HepG2 (cell line): Measurements from ENCODE around the gene BIRC7. TPM values are rescaled to one million over a fixed set of nuclear protein-coding genes. Genes with fewer than 3 reads are reported as not detected.

Experiments
- CCDC6 ChIP-seq: sonication (generic); formaldehyde crosslinking; IDR thresholded peaks from 2 replicates; pipeline ENCODE4 v1.8.1; 2022; ENCODE audit warnings: mild to moderate bottlenecking, missing genetic modification reagents, moderate library complexity
- GATAD2A ChIP-seq: IDR thresholded peaks from 2 replicates; pipeline ENCODE4 v1.6.1; 2016
- HNF4A ChIP-seq: sonication (generic); formaldehyde crosslinking; IDR thresholded peaks from 2 replicates; pipeline ENCODE4 v1.4.0; 2020; ENCODE audit warnings: missing genetic modification reagents
- KDM4B ChIP-seq: sonication (generic); formaldehyde crosslinking; IDR thresholded peaks from 2 replicates; pipeline ENCODE4 v1.4.0; 2020; ENCODE audit warnings: missing genetic modification reagents
- NFIB ChIP-seq: sonication (generic); formaldehyde crosslinking; IDR thresholded peaks from 2 replicates; pipeline ENCODE4 v1.9.0; 2021; ENCODE audit warnings: missing genetic modification reagents, mild to moderate bottlenecking, borderline replicate concordance
- NR2C2 ChIP-seq: sonication (generic); formaldehyde crosslinking; IDR thresholded peaks from 2 replicates; pipeline ENCODE4 v1.4.0; 2020; ENCODE audit warnings: missing genetic modification reagents, mild to moderate bottlenecking, moderate library complexity, borderline replicate concordance
- ONECUT2 ChIP-seq: sonication (generic); formaldehyde crosslinking; IDR thresholded peaks from 2 replicates; pipeline ENCODE4 v1.4.0; 2020; ENCODE audit warnings: missing genetic modification reagents
- PAWR ChIP-seq: sonication (generic); formaldehyde crosslinking; IDR thresholded peaks from 2 replicates; pipeline ENCODE4 v1.4.0; 2020; ENCODE audit warnings: missing genetic modification reagents, mild to moderate bottlenecking, borderline replicate concordance
- PHF21A ChIP-seq: sonication (generic); formaldehyde crosslinking; IDR thresholded peaks from 2 replicates; pipeline ENCODE4 v1.5.0; 2020; ENCODE audit warnings: mild to moderate bottlenecking, missing genetic modification reagents
- POLR2AphosphoS5 ChIP-seq: IDR thresholded peaks from 2 replicates; pipeline ENCODE4 v1.6.1; 2012; ENCODE audit warnings: low read depth, low read length
- SIN3B ChIP-seq: fragments of 150-350 bp; IDR thresholded peaks from 2 replicates; pipeline ENCODE4 v1.6.1; 2014; ENCODE audit warnings: low read length
- TAF15 ChIP-seq: fragments of 200-400 bp; formaldehyde crosslinking; IDR thresholded peaks from one replicate; pipeline ENCODE4 v1.6.1; 2018; ENCODE audit warnings: mild to moderate bottlenecking, low read depth, low read length; ENCODE audit not compliant: poor library complexity, severe bottlenecking
- ZNF563 ChIP-seq: sonication (generic); formaldehyde crosslinking; IDR thresholded peaks from 2 replicates; pipeline ENCODE4 v1.8.0; 2022; ENCODE audit warnings: mild to moderate bottlenecking, moderate library complexity, missing genetic modification reagents
- polyA plus RNA-seq, 8 experiments: library from polyadenylated mRNA; depleted of rRNA in 3 of 8; stranded (reverse) in 7 of 8; unstranded in 1 of 8; fragments of >200 nt; fragmentation: Illumina TruSeq in 4 of 8; extraction: Trizol in 4 of 8; gene quantifications; 2 replicates each; pipeline versions ENCODE4 v1.2.1 to v1.2.3, GENCODE V29; 2011 to 2016; ENCODE audit warnings: low read depth in 4 of 8, missing spikeins in 1 of 8, mixed read lengths in 1 of 8; ENCODE audit not compliant: insufficient read depth in 1 of 8
- total RNA-seq, 5 experiments: library from RNA; depleted of rRNA; stranded (reverse); fragments of >200 nt; fragmentation: Illumina TruSeq; extraction: Trizol; gene quantifications; 2 replicates each; pipeline ENCODE4 v1.2.3, GENCODE V29; 2016; ENCODE audit warnings: low read depth in 1 of 5
- TF ChIP-seq, protein P1 (sequence below): sonication (generic); formaldehyde crosslinking; IDR thresholded peaks from 2 replicates; pipeline ENCODE4 v1.4.0; 2020; ENCODE audit warnings: missing genetic modification reagents, borderline replicate concordance
- TF ChIP-seq, protein P2 (sequence below): sonication (generic); formaldehyde crosslinking; conservative IDR thresholded peaks from 2 replicates; pipeline ENCODE4 v1.8.0; 2022; ENCODE audit warnings: mild to moderate bottlenecking, moderate library complexity, missing genetic modification reagents
- TF ChIP-seq, protein P3 (sequence below): sonication (generic); formaldehyde crosslinking; IDR thresholded peaks from 2 replicates; pipeline ENCODE4 v1.8.0; 2022; ENCODE audit warnings: missing genetic modification reagents, mild to moderate bottlenecking, inconsistent platforms, borderline replicate concordance
- TF ChIP-seq, protein P4 (sequence below): sonication (generic); formaldehyde crosslinking; IDR thresholded peaks from 2 replicates; pipeline ENCODE4 v1.4.0; 2020; ENCODE audit warnings: missing genetic modification reagents
- TF ChIP-seq, protein P5 (sequence below): sonication (generic); formaldehyde crosslinking; IDR thresholded peaks from 2 replicates; pipeline ENCODE4 v1.4.0; 2020; ENCODE audit warnings: missing genetic modification reagents

Gene BIRC7
- total and polyA plus RNA-seq, 2 of the 13 experiments (the other 11 are each of a cell fraction or from before 2014, with no cell fraction given), result 0.27 to 5.1 TPM

DNA sequence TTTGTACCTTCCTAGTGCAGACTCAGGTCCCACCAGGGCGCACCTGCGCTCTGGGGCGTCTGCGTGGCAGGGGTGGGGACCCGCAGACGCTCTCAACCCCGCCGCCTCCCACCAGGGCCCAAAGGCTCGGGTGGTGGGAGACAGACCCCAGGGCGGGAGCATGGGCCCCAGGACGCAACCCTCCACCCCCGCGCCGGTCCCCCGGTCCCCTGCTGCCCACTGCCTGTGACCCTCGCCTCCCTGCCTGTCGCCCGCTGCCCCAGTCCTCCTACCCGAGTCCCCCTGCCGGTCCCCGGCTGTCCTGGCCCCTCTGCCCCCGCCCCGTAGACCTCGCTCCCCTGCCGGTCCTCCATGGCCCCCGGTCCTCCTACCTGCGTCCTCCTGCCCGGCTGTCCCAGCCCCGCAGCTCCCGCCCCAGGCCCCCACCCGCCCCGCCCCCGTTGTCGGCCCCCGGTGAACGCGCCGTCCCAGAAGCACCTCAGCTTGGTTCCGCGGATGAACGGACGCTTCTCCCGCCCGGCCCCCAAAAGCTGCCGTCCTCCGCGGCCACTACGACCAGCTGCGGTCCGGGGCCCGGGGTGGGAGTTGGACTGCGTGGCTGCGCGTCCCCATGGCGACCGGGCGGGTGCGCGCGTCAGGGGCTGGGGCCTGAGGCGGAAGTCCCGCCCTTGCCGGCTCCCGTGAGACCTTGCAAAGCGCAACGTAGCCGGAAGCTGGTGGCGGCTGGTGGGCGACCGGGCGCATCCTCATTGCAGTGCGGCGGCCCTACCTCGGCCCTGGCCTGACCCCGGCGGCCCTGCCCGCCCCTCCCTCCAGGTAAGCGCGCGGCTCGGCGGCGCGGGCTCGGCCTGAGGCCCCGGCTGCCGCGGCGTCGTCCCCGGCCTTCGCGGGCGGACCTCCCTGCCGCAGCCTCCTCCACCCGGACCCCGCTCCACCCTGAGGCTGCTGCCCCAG, 36.7 kb downstream of the BIRC7 start, which contains the start of gene ARFGAP1 (continued):
- TF ChIP-seq, protein P1, sequence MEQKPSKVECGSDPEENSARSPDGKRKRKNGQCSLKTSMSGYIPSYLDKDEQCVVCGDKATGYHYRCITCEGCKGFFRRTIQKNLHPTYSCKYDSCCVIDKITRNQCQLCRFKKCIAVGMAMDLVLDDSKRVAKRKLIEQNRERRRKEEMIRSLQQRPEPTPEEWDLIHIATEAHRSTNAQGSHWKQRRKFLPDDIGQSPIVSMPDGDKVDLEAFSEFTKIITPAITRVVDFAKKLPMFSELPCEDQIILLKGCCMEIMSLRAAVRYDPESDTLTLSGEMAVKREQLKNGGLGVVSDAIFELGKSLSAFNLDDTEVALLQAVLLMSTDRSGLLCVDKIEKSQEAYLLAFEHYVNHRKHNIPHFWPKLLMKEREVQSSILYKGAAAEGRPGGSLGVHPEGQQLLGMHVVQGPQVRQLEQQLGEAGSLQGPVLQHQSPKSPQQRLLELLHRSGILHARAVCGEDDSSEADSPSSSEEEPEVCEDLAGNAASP, result peak; percentile 81
- peak; percentile 73; the same call in 1 of the 2 replicates for TF ChIP-seq NR2C2
- TF ChIP-seq SIN3B, result peak; percentile 66; the same call in 1 of the 2 replicates
- 0 out of 2 replicates have a peak, but pooled peaks have one; percentile 11 for TF ChIP-seq HNF4A (CRISPR knock-in tag)
- TF ChIP-seq, protein P2, sequence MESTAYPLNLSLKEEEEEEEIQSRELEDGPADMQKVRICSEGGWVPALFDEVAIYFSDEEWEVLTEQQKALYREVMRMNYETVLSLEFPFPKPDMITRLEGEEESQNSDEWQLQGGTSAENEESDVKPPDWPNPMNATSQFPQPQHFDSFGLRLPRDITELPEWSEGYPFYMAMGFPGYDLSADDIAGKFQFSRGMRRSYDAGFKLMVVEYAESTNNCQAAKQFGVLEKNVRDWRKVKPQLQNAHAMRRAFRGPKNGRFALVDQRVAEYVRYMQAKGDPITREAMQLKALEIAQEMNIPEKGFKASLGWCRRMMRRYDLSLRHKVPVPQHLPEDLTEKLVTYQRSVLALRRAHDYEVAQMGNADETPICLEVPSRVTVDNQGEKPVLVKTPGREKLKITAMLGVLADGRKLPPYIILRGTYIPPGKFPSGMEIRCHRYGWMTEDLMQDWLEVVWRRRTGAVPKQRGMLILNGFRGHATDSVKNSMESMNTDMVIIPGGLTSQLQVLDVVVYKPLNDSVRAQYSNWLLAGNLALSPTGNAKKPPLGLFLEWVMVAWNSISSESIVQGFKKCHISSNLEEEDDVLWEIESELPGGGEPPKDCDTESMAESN, result peak; percentile 79
- TF ChIP-seq GATAD2A (CRISPR knock-in tag), result peak; percentile 35; the same call in 1 of the 2 replicates
- peak; percentile 85 for TF ChIP-seq POLR2AphosphoS5
- TF ChIP-seq KDM4B (CRISPR knock-in tag), result peak; percentile 94
- TF ChIP-seq, protein P3, sequence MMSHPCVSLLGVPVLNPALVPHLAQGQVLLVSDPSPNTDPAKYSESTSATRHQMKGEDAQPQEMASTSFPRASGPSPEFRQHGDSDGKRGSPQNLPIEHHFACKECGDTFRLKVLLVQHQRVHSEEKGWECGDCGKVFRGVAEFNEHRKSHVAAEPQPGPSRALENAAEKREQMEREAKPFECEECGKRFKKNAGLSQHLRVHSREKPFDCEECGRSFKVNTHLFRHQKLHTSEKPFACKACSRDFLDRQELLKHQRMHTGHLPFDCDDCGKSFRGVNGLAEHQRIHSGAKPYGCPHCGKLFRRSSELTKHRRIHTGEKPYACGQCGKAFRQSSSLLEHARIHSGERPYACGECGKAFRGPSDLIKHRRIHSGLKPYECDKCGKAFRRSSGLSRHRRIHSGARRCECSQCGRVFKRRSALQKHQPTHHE (CRISPR knock-in tag), result peak; percentile 35; the same call in 1 of the 2 replicates
- TF ChIP-seq PHF21A, result 0 out of 2 replicates have a peak, but pooled peaks have one; percentile 12
- TF ChIP-seq TAF15, result no peak
- TF ChIP-seq PAWR, result no peak
- peak; percentile 95 for TF ChIP-seq ZNF563 (CRISPR knock-in tag)
- no peak for TF ChIP-seq NFIB
- TF ChIP-seq, protein P4, sequence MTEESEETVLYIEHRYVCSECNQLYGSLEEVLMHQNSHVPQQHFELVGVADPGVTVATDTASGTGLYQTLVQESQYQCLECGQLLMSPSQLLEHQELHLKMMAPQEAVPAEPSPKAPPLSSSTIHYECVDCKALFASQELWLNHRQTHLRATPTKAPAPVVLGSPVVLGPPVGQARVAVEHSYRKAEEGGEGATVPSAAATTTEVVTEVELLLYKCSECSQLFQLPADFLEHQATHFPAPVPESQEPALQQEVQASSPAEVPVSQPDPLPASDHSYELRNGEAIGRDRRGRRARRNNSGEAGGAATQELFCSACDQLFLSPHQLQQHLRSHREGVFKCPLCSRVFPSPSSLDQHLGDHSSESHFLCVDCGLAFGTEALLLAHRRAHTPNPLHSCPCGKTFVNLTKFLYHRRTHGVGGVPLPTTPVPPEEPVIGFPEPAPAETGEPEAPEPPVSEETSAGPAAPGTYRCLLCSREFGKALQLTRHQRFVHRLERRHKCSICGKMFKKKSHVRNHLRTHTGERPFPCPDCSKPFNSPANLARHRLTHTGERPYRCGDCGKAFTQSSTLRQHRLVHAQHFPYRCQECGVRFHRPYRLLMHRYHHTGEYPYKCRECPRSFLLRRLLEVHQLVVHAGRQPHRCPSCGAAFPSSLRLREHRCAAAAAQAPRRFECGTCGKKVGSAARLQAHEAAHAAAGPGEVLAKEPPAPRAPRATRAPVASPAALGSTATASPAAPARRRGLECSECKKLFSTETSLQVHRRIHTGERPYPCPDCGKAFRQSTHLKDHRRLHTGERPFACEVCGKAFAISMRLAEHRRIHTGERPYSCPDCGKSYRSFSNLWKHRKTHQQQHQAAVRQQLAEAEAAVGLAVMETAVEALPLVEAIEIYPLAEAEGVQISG (CRISPR knock-in tag), result peak; percentile 96
- TF ChIP-seq, protein P5, sequence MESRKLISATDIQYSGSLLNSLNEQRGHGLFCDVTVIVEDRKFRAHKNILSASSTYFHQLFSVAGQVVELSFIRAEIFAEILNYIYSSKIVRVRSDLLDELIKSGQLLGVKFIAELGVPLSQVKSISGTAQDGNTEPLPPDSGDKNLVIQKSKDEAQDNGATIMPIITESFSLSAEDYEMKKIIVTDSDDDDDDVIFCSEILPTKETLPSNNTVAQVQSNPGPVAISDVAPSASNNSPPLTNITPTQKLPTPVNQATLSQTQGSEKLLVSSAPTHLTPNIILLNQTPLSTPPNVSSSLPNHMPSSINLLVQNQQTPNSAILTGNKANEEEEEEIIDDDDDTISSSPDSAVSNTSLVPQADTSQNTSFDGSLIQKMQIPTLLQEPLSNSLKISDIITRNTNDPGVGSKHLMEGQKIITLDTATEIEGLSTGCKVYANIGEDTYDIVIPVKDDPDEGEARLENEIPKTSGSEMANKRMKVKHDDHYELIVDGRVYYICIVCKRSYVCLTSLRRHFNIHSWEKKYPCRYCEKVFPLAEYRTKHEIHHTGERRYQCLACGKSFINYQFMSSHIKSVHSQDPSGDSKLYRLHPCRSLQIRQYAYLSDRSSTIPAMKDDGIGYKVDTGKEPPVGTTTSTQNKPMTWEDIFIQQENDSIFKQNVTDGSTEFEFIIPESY, result peak; percentile 38; the same call in 1 of the 2 replicates
- no peak for TF ChIP-seq ONECUT2 (CRISPR knock-in tag)
- TF ChIP-seq CCDC6 (CRISPR knock-in tag), result no peak; the same call in 1 of the 2 replicates
